ENCODE data around the gene TPRG1. TPM values are rescaled to one million over a fixed set of nuclear protein-coding genes. Genes with fewer than 3 reads are reported as not detected.
A peak's percentile ranks its signal among the peaks of the same experiment; 100 is the strongest.

TPRG1 gene
- total RNA-seq, 1 experiment from 2014 or later = 0.11 TPM

- H3K27ac ChIP-seq = no peak overlapping the region
- peak in 1 of 2 experiments; percentile 19 for DNase-seq (ENCODE audit: low read depth in 1 of 2, low spot score in 2 of 2)
- H3K4me1 ChIP-seq (replicated peaks) = peaks cover 6% of the 10 kb centered on the region
- H3K36me3 ChIP-seq = no peaks in the 10 kb centered on the region
- H3K4me3 ChIP-seq = no peak overlapping the region
- H3K27me3 ChIP-seq (replicated peaks) = no peaks in the 10 kb centered on the region
- H3K9me3 ChIP-seq (replicated peaks) = no peaks in the 10 kb centered on the region
Observed at GRCh38 chr3:189304465-189305351, 132.9 kb downstream of the TPRG1 start.

GRCh38 chr3:189305412-189305811 is 133.6 kb downstream of the TPRG1 start:
- no peak overlapping the region for H3K4me3 ChIP-seq
- DNase-seq (ENCODE audit: low read depth in 1 of 2, low spot score in 2 of 2) = no peak
- H3K27ac ChIP-seq = no peak overlapping the region
- H3K27me3 ChIP-seq (replicated peaks) = no peaks in the 10 kb centered on the region
- H3K4me1 ChIP-seq (replicated peaks) = peaks cover 6% of the 10 kb centered on the region
- no peaks in the 10 kb centered on the region for H3K36me3 ChIP-seq
- no peaks in the 10 kb centered on the region for H3K9me3 ChIP-seq (replicated peaks)

- Histone ChIP-seq H3K4me3 (no peak overlapping the region), H3K36me3 (no peaks in the 10 kb centered on the region), H3K4me1 (replicated peaks) (peaks cover 6% of the 10 kb centered on the region), H3K27me3 (replicated peaks) (no peaks in the 10 kb centered on the region), H3K9me3 (replicated peaks) (no peaks in the 10 kb centered on the region), H3K27ac (no peak overlapping the region)
- DNase-seq (ENCODE audit: low read depth in 1 of 2, low spot score in 2 of 2) = no peak
Observed at GRCh38 chr3:189307963-189308362, 136.2 kb downstream of the TPRG1 start.

GRCh38 chr3:189308608-189309007 is 136.8 kb downstream of the TPRG1 start:
- no peak overlapping the region for H3K27ac ChIP-seq
- H3K4me3 ChIP-seq = no peak overlapping the region
- no peaks in the 10 kb centered on the region for H3K36me3 ChIP-seq
- no peaks in the 10 kb centered on the region for H3K27me3 ChIP-seq (replicated peaks)
- no peaks in the 10 kb centered on the region for H3K9me3 ChIP-seq (replicated peaks)
- DNase-seq (ENCODE audit: low read depth in 1 of 2, low spot score in 2 of 2) = no peak
- H3K4me1 ChIP-seq (replicated peaks) = peaks cover 6% of the 10 kb centered on the region

- H3K9me3 ChIP-seq (replicated peaks) = no peaks in the 10 kb centered on the region
- H3K36me3 ChIP-seq = no peaks in the 10 kb centered on the region
- H3K27me3 ChIP-seq (replicated peaks) = no peaks in the 10 kb centered on the region
- H3K27ac ChIP-seq = no peak overlapping the region
- H3K4me1 ChIP-seq (replicated peaks) = peaks cover 6% of the 10 kb centered on the region
- no peak overlapping the region for H3K4me3 ChIP-seq
- no peak for DNase-seq (ENCODE audit: low read depth in 1 of 2, low spot score in 2 of 2)
Observed at GRCh38 chr3:189309400-189309975, 137.7 kb downstream of the TPRG1 start.

- H3K9me3 ChIP-seq (replicated peaks) = no peaks in the 10 kb centered on the region
- H3K27ac ChIP-seq = no peak overlapping the region
- H3K4me3 ChIP-seq = no peak overlapping the region
- H3K36me3 ChIP-seq = no peaks in the 10 kb centered on the region
- H3K27me3 ChIP-seq (replicated peaks) = no peaks in the 10 kb centered on the region
- H3K4me1 ChIP-seq (replicated peaks) = 0 out of 2 replicates have a peak, but pooled peaks cover 3% of the 10 kb centered on the region
- no peak for DNase-seq (ENCODE audit: low read depth in 1 of 2, low spot score in 2 of 2)
Observed at GRCh38 chr3:189311521-189311920, 139.8 kb downstream of the TPRG1 start.

GRCh38 chr3:189312866-189313265 is 141.1 kb downstream of the TPRG1 start:
- no peaks in the 10 kb centered on the region for H3K27me3 ChIP-seq (replicated peaks)
- no peaks in the 10 kb centered on the region for H3K36me3 ChIP-seq
- H3K9me3 ChIP-seq (replicated peaks) = no peaks in the 10 kb centered on the region
- no peak for DNase-seq (ENCODE audit: low read depth in 1 of 2, low spot score in 2 of 2)
- H3K27ac ChIP-seq = no peak overlapping the region
- no peak overlapping the region for H3K4me3 ChIP-seq
- H3K4me1 ChIP-seq (replicated peaks) = 0 out of 2 replicates have a peak, but pooled peaks cover 4% of the 10 kb centered on the region

- no peaks in the 10 kb centered on the region for H3K36me3 ChIP-seq
- no peaks in the 10 kb centered on the region for H3K9me3 ChIP-seq (replicated peaks)
- DNase-seq (ENCODE audit: low read depth in 1 of 2, low spot score in 2 of 2) = no peak
- H3K27ac ChIP-seq = no peak overlapping the region
- no peaks in the 10 kb centered on the region for H3K27me3 ChIP-seq (replicated peaks)
- H3K4me1 ChIP-seq (replicated peaks) = 0 out of 2 replicates have a peak, but pooled peaks cover 4% of the 10 kb centered on the region
- H3K4me3 ChIP-seq = no peak overlapping the region
Observed at GRCh38 chr3:189316296-189317019, 144.7 kb downstream of the TPRG1 start.

- H3K4me1 ChIP-seq (replicated peaks) = 0 out of 2 replicates have a peak, but pooled peaks cover 4% of the 10 kb centered on the region
- no peaks in the 10 kb centered on the region for H3K36me3 ChIP-seq
- H3K27ac ChIP-seq = no peak overlapping the region
- no peaks in the 10 kb centered on the region for H3K9me3 ChIP-seq (replicated peaks)
- no peak overlapping the region for H3K4me3 ChIP-seq
- H3K27me3 ChIP-seq (replicated peaks) = no peaks in the 10 kb centered on the region
- no peak for DNase-seq (ENCODE audit: low read depth in 1 of 2, low spot score in 2 of 2)
Observed at GRCh38 chr3:189317911-189318310, 146.1 kb downstream of the TPRG1 start.

GRCh38 chr3:189320511-189320910 is 148.7 kb downstream of the TPRG1 start:
- DNase-seq (ENCODE audit: low read depth in 1 of 2, low spot score in 2 of 2) = no peak
- H3K27ac ChIP-seq = no peak overlapping the region
- no peaks in the 10 kb centered on the region for H3K36me3 ChIP-seq
- H3K4me3 ChIP-seq = no peak overlapping the region
- no peaks in the 10 kb centered on the region for H3K27me3 ChIP-seq (replicated peaks)
- peaks cover 22% of the 10 kb centered on the region for H3K4me1 ChIP-seq (replicated peaks)
- H3K9me3 ChIP-seq (replicated peaks) = no peaks in the 10 kb centered on the region

GRCh38 chr3:189322339-189322738 is 150.6 kb downstream of the TPRG1 start:
- Histone ChIP-seq H3K27ac (no peak overlapping the region), H3K4me1 (replicated peaks) (peaks cover 20% of the 10 kb centered on the region), H3K36me3 (no peaks in the 10 kb centered on the region), H3K4me3 (no peak overlapping the region), H3K9me3 (replicated peaks) (no peaks in the 10 kb centered on the region), H3K27me3 (replicated peaks) (no peaks in the 10 kb centered on the region)
- DNase-seq (ENCODE audit: low read depth in 1 of 2, low spot score in 2 of 2) = no peak

GRCh38 chr3:189324538-189325138 is 152.9 kb downstream of the TPRG1 start:
- peak; percentile 87 to 88 for DNase-seq (ENCODE audit: low read depth in 1 of 2, low spot score in 2 of 2)
- Histone ChIP-seq H3K27me3 (replicated peaks) (no peaks in the 10 kb centered on the region), H3K9me3 (replicated peaks) (no peaks in the 10 kb centered on the region), H3K4me1 (replicated peaks) (peaks cover 20% of the 10 kb centered on the region), H3K27ac (peak overlapping the region; percentile 36), H3K4me3 (no peak overlapping the region), H3K36me3 (no peaks in the 10 kb centered on the region)

GRCh38 chr3:189325454-189325853 is 153.7 kb downstream of the TPRG1 start:
- no peak overlapping the region for H3K27ac ChIP-seq
- H3K4me1 ChIP-seq (replicated peaks) = peaks cover 20% of the 10 kb centered on the region
- no peaks in the 10 kb centered on the region for H3K27me3 ChIP-seq (replicated peaks)
- no peaks in the 10 kb centered on the region for H3K36me3 ChIP-seq
- no peak for DNase-seq (ENCODE audit: low read depth in 1 of 2, low spot score in 2 of 2)
- H3K4me3 ChIP-seq = no peak overlapping the region
- no peaks in the 10 kb centered on the region for H3K9me3 ChIP-seq (replicated peaks)

Data from SJSA1 (cell line).